ENCODE data around the gene KPTN.

DNA sequence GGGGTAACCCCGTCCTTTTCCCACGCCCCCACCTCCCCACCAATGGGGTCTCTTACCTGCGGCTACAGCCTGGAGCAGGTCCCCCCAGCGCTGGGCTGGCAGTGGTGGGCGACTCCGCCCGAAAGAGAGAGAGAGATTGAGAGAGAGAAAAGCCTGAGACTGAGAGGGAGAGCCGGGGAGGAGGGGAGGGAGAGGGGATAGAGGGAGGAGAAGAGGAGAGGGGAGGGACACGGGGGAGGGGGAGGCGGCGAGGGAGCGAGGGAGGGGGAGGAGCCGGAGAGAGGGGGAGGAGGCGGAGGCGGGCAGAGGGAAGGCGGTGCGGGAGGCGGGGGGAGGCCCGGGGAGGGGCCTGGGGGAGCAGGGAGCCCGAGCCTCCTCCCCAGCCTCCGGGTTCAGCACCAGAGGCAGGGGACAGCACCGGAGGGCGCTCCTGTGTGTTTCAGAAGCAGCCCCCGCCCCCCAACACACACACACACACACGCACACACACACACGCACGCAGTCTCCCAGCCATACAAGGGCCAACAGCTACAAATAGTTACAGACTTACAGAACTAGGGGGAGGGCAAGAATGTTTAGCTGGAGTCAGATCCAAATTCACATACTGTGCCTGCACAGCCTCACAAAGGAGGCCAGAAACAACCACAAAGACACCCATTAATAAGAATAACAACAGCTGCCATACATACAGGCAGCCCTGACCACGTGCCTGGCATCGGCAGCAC is 12.1 kb downstream of the KPTN start, which contains the start of gene SLC8A2:
- no peak for TF ChIP-seq ZNF274 (IDR thresholded peaks at IDR 0.05; ENCODE audit: low read depth, low read length)
- no peak for TF ChIP-seq SUZ12 (IDR thresholded peaks at IDR 0.05; ENCODE audit: extremely low read depth, insufficient read depth, insufficient read length)
